Vagina (tissue), 2 donors: ENCODE data around the gene OR51I2.

Experiments used
- POLR2A ChIP-seq, 2 donors: fragments of 450-650 bp; IDR thresholded peaks; one replicate each; pipeline ENCODE4 v1.6.1; 2017; ENCODE audit warnings: antibody characterized with exemption in 2 of 2, mild to moderate bottlenecking in 2 of 2, moderate library complexity in 2 of 2
- POLR2AphosphoS5 ChIP-seq, 2 donors: sonication (generic); formaldehyde crosslinking; IDR thresholded peaks; one replicate each; pipeline ENCODE4 v1.9.0; 2017; ENCODE audit warnings: antibody characterized with exemption in 2 of 2, mild to moderate bottlenecking in 2 of 2, low read depth in 1 of 2; ENCODE audit not compliant: insufficient read depth in 1 of 2
- TF ChIP-seq, protein P1 (sequence below), 3 experiments: fragments of 450-650 bp in 2 of 3; fragments of 200-600 bp in 1 of 3; sonication (generic) in 1 of 3; IDR thresholded peaks; one replicate each; pipeline ENCODE4 v1.5.1; 2017 to 2019; ENCODE audit warnings: antibody characterized with exemption in 3 of 3, mild to moderate bottlenecking in 2 of 3, moderate library complexity in 2 of 3

DNA sequence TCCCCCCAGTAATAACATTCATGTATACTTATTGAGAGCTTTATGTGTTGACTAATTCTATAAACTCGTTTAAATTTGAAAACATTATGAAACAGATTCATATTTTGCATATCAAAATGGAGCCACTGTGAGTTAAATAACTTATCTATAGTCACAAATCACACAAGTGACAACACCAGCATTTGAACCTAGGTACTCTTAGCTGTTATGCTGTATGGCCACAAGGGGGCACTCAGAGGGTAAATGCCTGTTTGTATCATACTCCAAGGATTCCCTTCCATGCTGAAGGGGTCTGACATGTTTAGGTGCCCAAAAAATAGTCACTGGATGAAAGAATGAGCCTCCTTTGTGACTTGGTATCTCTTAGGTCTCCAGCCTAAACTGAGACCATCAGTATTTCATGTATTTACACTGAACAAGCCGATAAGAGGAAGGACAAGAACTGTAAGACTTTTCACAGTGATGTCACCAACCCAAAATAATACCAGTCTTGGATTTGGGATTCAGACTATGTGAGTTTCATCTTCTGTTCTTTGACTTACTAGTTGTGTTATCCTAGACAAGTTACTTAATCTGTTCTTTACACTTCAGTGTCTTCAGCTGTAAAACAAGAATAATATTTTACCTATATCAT is 27.2 kb downstream of the OR51I2 start:
- TF ChIP-seq, protein P1, sequence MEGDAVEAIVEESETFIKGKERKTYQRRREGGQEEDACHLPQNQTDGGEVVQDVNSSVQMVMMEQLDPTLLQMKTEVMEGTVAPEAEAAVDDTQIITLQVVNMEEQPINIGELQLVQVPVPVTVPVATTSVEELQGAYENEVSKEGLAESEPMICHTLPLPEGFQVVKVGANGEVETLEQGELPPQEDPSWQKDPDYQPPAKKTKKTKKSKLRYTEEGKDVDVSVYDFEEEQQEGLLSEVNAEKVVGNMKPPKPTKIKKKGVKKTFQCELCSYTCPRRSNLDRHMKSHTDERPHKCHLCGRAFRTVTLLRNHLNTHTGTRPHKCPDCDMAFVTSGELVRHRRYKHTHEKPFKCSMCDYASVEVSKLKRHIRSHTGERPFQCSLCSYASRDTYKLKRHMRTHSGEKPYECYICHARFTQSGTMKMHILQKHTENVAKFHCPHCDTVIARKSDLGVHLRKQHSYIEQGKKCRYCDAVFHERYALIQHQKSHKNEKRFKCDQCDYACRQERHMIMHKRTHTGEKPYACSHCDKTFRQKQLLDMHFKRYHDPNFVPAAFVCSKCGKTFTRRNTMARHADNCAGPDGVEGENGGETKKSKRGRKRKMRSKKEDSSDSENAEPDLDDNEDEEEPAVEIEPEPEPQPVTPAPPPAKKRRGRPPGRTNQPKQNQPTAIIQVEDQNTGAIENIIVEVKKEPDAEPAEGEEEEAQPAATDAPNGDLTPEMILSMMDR (IDR thresholded peaks at IDR 0.05), result peak in 2 of 3 experiments; percentile 26 to 54
- no peak for TF ChIP-seq POLR2A (IDR thresholded peaks at IDR 0.05)
- no peak for TF ChIP-seq POLR2AphosphoS5 (IDR thresholded peaks at IDR 0.05; ENCODE audit: insufficient read depth in 1 of 2, low read depth in 1 of 2)
